Fibroblast of skin of right biceps (primary cell): ENCODE data around the gene LYPD5.

Experiments used
- DNase-seq: peaks from one replicate; pipeline ENCODE4 v3.0.0-alpha.2; 2013

Gene LYPD5

DNA sequence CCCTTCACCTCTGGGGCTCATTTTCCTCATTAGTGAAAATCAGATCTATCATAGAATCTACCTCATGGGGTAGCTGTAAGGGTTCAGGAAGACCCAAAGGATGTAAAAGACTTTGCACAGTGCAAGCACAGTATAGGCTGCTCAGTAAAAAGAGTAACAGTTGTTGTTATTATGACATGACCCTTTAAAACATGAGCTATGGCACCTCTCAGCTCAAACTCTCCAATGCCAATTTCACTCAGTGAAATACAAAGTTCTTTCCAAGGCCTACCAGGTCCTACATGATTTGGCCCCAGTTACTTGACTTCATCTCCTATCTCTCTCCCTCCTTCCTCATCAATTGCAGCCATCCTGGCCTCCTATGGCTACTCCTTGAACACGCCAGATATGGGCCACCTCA is 52.3 kb downstream of the LYPD5 start:
- DNase-seq = no peak

DNA sequence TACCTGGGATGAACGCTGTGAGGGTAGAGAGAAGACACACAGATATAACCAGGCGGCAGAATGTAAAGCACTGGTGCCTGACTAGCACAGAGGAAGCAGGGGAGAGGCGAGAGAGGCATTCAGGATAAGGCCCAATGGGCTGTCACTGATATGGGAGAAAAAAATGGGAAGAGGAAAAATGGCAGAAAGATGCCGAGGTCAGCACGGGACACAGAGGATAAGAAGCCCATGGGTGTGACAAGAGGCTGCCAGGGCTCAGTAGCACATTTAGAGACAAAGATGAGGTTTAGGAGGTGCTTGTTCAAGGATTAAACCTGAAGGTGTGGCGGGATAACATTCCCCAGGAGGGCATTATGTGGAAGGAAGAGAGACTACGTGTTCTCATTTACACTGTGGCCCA is 53.1 kb downstream of the LYPD5 start:
- no peak for DNase-seq

DNA sequence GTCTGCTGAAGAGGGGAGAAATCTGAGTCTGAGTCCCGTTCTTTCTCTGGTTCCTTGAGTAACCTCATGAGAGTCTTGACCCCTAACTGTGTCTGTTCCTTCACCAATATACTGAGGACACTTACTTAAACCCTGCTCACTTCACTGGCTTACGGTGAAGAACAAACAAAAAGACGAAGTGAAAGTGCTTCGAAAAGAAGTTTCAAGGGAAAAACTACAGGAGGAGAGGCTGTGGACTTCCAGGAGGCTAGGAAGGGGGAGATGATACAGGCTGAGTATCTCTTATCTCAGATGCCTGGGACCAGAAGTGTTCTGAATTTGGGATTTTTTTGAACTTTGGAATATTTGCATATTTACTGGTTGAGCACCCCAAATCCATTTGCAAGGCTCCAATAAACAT is 53.6 kb downstream of the LYPD5 start:
- no peak for DNase-seq

DNA sequence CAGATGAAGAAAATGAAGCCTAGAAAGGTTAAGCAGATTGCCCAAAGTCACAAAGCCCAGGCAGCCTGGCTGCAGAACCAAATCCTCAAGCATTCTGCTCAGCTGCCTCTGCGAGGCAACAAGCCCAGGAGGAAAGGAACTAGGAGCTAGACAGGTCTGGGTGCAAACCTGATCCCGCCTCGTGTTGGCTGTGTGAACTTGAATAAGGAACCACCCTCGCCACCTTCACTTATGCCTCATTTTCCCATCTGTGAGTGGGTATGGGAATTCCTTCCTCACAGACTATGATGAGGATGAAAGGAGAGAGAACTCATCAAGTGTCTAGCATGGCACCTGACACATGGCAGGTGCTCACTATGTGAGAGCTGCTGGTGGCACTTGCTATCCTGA is 54.0 kb downstream of the LYPD5 start:
- no peak for DNase-seq

DNA sequence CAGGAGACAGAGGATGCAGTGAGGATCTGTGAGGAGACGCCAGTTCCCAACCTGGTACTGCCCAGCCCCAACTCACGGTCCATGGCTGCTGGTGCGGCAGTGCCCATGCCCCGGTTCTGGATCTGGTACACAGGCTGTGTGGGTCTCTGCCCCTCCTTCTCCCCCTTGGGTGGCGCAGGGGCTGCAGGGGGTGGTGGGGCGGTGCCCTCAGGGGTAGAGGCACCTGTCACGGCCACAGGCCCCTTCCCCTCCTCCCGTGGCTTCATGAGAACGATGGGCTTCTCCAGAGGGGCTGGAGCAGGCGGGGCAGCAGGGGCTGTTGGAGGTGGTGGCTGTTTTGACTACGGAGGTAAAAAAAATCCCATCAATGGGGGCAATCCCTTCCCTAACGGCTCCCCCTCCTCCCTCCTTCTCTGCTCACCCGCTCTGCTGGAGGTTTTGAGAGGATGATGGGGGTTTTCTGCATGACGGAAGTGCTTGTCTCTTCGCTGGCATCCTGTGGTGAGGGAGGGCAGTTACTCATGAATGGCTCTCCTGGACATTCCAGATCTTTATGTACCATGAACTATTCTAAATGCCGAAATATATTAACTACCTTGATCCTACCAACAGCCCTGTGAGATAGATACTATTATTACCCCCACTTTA is 54.6 kb downstream of the LYPD5 start:
- DNase-seq = no peak
